Measurements from ENCODE around the gene MBOAT2.
"Not testable (repeated sequence)": the region's sequence is repeated elsewhere in the genome, so short reads cannot be mapped to it uniquely, and the experiment has no call there.

The MBOAT2 gene

GRCh38 chr2:8974016-8974415 lies 29.5 kb downstream of the MBOAT2 start:
- DNase-seq (ENCODE audit: low spot score): no peak
- TF ChIP-seq, protein P1, sequence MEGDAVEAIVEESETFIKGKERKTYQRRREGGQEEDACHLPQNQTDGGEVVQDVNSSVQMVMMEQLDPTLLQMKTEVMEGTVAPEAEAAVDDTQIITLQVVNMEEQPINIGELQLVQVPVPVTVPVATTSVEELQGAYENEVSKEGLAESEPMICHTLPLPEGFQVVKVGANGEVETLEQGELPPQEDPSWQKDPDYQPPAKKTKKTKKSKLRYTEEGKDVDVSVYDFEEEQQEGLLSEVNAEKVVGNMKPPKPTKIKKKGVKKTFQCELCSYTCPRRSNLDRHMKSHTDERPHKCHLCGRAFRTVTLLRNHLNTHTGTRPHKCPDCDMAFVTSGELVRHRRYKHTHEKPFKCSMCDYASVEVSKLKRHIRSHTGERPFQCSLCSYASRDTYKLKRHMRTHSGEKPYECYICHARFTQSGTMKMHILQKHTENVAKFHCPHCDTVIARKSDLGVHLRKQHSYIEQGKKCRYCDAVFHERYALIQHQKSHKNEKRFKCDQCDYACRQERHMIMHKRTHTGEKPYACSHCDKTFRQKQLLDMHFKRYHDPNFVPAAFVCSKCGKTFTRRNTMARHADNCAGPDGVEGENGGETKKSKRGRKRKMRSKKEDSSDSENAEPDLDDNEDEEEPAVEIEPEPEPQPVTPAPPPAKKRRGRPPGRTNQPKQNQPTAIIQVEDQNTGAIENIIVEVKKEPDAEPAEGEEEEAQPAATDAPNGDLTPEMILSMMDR (IDR thresholded peaks at IDR 0.05; ENCODE audit: borderline replicate concordance, control extremely low read depth, extremely low read depth, insufficient read depth, missing control alignments): no peak
- in situ Hi-C loops (cut with MboI; ENCODE audit: low sequenced_read_pairs, unreplicated experiment): no loop called here

DNA sequence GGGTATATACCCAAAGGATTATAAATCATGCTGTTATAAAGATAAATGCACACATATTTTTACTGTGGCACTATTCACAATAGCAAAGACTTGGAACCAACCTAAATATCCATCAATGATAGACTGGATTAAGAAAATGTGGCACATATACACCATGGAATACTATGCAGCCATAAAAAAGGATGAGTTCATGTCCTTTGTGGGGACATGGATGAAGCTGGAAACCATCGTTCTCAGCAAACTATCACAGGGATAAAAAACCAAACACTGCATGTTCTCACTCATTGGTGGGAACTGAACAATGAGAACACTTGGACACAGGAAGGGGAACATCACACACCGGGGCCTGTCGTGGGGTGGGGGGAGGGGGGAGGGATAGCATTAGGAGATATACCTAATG lies 30.5 kb downstream of the MBOAT2 start:
- in situ Hi-C loops (cut with MboI; ENCODE audit: low sequenced_read_pairs, unreplicated experiment): not testable (repeated sequence)

GRCh38 chr2:8972535-8972934 lies 30.9 kb downstream of the MBOAT2 start:
- DNase-seq (ENCODE audit: low spot score); in situ Hi-C loops (cut with MboI; ENCODE audit: low sequenced_read_pairs, unreplicated experiment): not testable (repeated sequence)

More for the DNA sequence above, 30.5 kb downstream of the MBOAT2 start:
- DNase-seq (ENCODE audit: low spot score): not testable (repeated sequence)

- in situ Hi-C loops (cut with MboI; ENCODE audit: low sequenced_read_pairs, unreplicated experiment); DNase-seq (ENCODE audit: low spot score): not testable (repeated sequence)
These were observed 34.1 kb downstream of the MBOAT2 start for GRCh38 chr2:8969348-8969747.

GRCh38 chr2:8966123-8966908 lies 37.2 kb downstream of the MBOAT2 start:
- in situ Hi-C loops (cut with MboI; ENCODE audit: low sequenced_read_pairs, unreplicated experiment): no loop called here

GRCh38 chr2:8965216-8965969 lies 38.1 kb downstream of the MBOAT2 start:
- in situ Hi-C loops (cut with MboI; ENCODE audit: low sequenced_read_pairs, unreplicated experiment): no loop called here
- TF ChIP-seq, protein P1 (IDR thresholded peaks at IDR 0.05; ENCODE audit: borderline replicate concordance, control extremely low read depth, extremely low read depth, insufficient read depth, missing control alignments): no peak
- no peak for DNase-seq (ENCODE audit: low spot score)

More at GRCh38 chr2:8966123-8966908, 37.2 kb downstream of the MBOAT2 start:
- no peak for DNase-seq (ENCODE audit: low spot score)
- TF ChIP-seq, protein P1 (IDR thresholded peaks at IDR 0.05; ENCODE audit: borderline replicate concordance, control extremely low read depth, extremely low read depth, insufficient read depth, missing control alignments): no peak

DNA sequence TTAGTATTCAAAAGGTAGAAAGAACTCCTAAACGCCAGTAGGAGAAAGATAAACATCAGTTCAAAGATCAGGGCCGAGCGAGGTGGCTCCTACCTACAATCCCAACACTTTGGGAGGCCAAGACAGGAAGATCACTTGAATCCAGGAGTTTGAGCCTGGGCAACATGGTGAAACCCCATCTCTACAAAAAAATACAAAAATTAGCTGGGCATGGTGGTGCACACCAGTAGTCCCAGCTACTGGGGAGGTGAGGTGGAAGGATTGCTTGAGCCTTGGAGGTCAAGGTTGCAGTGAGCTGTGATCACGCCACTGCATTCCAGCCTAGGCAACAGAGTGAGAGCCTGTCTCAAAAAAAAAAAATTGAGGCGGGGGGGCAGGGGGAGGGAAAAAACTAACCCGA lies 40.6 kb downstream of the MBOAT2 start:
- in situ Hi-C loops (cut with MboI; ENCODE audit: low sequenced_read_pairs, unreplicated experiment): no loop called here
- no peak for DNase-seq (ENCODE audit: low spot score)
- TF ChIP-seq, protein P1 (IDR thresholded peaks at IDR 0.05; ENCODE audit: borderline replicate concordance, control extremely low read depth, extremely low read depth, insufficient read depth, missing control alignments): no peak

GRCh38 chr2:8957628-8958027 lies 45.9 kb downstream of the MBOAT2 start:
- in situ Hi-C loops (cut with MboI; ENCODE audit: low sequenced_read_pairs, unreplicated experiment): no loop called here
- TF ChIP-seq, protein P1 (IDR thresholded peaks at IDR 0.05; ENCODE audit: borderline replicate concordance, control extremely low read depth, extremely low read depth, insufficient read depth, missing control alignments): no peak
- no peak for DNase-seq (ENCODE audit: low spot score)

Measured in GM13976 (cell line).